DOHH2 (cell line): Measurements from ENCODE around the gene R3HDML.

Source experiments
- EZH2phosphoT487 ChIP-seq: fragments of 200-600 bp; sonication (generic); IDR thresholded peaks from 2 replicates; pipeline ENCODE4 v1.6.1; 2017; ENCODE audit warnings: borderline replicate concordance, mild to moderate bottlenecking, antibody characterized with exemption, low read length, moderate library complexity, mixed read lengths
- TF ChIP-seq, protein P1 (sequence below): fragments of 200-600 bp; sonication (generic); IDR thresholded peaks from one replicate; pipeline ENCODE4 v1.5.1; 2014; ENCODE audit warnings: antibody characterized with exemption, mild to moderate bottlenecking, low read depth, low read length; ENCODE audit not compliant: poor library complexity, severe bottlenecking

DNA sequence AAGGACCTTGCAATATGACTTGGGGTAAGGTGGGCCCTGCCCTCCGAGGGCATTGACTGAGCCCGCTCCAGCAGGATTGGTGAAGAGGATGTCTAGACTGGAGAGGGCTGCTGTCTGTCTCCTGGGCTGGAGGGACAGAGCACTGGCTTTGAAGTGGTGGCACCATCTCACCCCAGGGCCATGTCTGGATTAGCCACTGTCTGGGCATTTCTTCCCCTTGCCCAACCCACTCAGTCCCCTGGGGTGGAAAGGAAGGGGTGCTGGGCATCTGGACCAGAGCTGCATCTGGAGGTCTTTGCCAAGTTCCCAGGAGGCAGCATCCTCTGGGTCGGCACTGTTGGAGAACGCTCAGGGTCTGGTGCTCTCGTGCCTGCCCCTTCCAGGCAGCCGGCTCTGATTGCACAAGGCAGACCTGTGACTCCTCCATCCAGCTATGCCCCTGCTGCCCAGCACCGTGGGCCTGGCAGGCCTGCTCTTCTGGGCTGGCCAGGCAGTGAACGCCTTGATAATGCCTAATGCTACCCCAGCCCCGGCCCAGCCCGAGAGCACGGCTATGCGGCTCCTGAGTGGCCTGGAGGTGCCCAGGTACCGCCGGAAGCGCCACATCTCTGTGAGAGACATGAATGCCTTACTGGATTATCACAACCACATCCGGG, at the start of gene R3HDML:
- TF ChIP-seq, protein P1, sequence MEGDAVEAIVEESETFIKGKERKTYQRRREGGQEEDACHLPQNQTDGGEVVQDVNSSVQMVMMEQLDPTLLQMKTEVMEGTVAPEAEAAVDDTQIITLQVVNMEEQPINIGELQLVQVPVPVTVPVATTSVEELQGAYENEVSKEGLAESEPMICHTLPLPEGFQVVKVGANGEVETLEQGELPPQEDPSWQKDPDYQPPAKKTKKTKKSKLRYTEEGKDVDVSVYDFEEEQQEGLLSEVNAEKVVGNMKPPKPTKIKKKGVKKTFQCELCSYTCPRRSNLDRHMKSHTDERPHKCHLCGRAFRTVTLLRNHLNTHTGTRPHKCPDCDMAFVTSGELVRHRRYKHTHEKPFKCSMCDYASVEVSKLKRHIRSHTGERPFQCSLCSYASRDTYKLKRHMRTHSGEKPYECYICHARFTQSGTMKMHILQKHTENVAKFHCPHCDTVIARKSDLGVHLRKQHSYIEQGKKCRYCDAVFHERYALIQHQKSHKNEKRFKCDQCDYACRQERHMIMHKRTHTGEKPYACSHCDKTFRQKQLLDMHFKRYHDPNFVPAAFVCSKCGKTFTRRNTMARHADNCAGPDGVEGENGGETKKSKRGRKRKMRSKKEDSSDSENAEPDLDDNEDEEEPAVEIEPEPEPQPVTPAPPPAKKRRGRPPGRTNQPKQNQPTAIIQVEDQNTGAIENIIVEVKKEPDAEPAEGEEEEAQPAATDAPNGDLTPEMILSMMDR, result no peak
- no peak for TF ChIP-seq EZH2phosphoT487
